Measurements from ENCODE around the gene PLXDC2.
"Not testable (repeated sequence)": the region's sequence is repeated elsewhere in the genome, so short reads cannot be mapped to it uniquely, and the experiment has no call there.

PLXDC2 gene

DNA sequence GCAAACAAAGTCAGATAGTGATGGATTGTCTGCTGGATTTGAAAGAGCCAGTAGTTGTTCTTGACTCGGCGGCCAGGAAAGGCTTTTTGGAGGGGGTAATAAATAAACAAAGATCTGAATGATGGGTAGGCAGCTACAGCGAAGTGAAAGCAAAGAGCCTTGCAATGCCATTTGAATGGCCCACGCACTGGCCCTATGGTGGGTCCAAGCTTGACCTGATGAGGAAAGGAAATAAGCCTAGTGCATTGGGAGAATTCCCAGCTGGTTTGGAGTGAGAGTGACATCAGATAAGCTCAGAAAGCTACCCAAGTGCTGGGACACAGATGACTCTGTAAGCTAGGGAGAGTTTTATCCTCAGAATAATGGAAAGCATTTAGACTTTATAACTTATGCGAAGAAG lies 365.2 kb downstream of the PLXDC2 start:
- Histone ChIP-seq H3K27ac (no peak overlapping the region), H3K36me3 (peaks cover 16 to 19% (median 16%) of the 10 kb centered on the region in 3 donors), H3K9me3 (no peaks in the 10 kb centered on the region), H3K4me1 (no peaks in the 10 kb centered on the region), H3K4me3 (no peak overlapping the region), H3K27me3 (no peaks in the 10 kb centered on the region)
- no peak for DNase-seq
- intact Hi-C loops (cut with DNase I; ENCODE audit: low total_unique reads) = no loop called here
- TF ChIP-seq, protein P1, sequence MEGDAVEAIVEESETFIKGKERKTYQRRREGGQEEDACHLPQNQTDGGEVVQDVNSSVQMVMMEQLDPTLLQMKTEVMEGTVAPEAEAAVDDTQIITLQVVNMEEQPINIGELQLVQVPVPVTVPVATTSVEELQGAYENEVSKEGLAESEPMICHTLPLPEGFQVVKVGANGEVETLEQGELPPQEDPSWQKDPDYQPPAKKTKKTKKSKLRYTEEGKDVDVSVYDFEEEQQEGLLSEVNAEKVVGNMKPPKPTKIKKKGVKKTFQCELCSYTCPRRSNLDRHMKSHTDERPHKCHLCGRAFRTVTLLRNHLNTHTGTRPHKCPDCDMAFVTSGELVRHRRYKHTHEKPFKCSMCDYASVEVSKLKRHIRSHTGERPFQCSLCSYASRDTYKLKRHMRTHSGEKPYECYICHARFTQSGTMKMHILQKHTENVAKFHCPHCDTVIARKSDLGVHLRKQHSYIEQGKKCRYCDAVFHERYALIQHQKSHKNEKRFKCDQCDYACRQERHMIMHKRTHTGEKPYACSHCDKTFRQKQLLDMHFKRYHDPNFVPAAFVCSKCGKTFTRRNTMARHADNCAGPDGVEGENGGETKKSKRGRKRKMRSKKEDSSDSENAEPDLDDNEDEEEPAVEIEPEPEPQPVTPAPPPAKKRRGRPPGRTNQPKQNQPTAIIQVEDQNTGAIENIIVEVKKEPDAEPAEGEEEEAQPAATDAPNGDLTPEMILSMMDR (IDR thresholded peaks at IDR 0.05) = no peak

DNA sequence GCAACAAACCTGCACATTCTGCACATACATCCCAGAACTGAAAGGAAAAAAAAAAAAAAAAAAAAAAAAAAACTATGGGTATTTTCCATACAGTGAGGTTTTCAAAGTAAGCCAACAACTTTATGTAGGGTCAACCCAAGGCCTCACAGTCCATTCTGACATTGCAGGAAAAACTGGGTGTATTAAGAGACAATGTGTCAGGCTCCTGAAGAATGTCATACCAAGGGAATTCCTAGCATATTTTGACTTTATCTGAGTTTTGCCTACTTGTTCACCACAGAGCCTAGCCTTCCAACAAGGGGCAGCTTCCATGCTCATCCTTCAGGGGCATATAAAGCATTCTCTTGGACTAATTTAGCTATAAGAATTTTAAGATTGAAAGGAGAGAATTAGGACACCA lies 368.9 kb downstream of the PLXDC2 start:
- H3K27me3 ChIP-seq = no peaks in the 10 kb centered on the region
- DNase-seq = no peak
- no peaks in the 10 kb centered on the region for H3K9me3 ChIP-seq
- no peak overlapping the region for H3K27ac ChIP-seq
- intact Hi-C loops (cut with DNase I; ENCODE audit: low total_unique reads) = no loop called here
- TF ChIP-seq, protein P1 (IDR thresholded peaks at IDR 0.05) = no peak
- no peak overlapping the region for H3K4me3 ChIP-seq
- H3K36me3 ChIP-seq = peaks cover 0 to 4% (median 3%) of the 10 kb centered on the region in 3 donors
- no peaks in the 10 kb centered on the region for H3K4me1 ChIP-seq

- H3K27me3 ChIP-seq; intact Hi-C loops (cut with DNase I; ENCODE audit: low total_unique reads); H3K27ac ChIP-seq: not testable (repeated sequence)
Observed at GRCh38 chr10:20191392-20191791, 375.2 kb downstream of the PLXDC2 start.

GRCh38 chr10:20195076-20195475 lies 378.8 kb downstream of the PLXDC2 start:
- DNase-seq = no peak
- Histone ChIP-seq H3K36me3 (no peaks in the 10 kb centered on the region), H3K9me3 (no peaks in the 10 kb centered on the region), H3K4me1 (no peaks in the 10 kb centered on the region), H3K27ac (no peak overlapping the region), H3K4me3 (no peak overlapping the region), H3K27me3 (no peaks in the 10 kb centered on the region)
- intact Hi-C loops (cut with DNase I; ENCODE audit: low total_unique reads) = no loop called here
- TF ChIP-seq, protein P1 (IDR thresholded peaks at IDR 0.05) = no peak

More at GRCh38 chr10:20191392-20191791, 375.2 kb downstream of the PLXDC2 start:
- not testable (repeated sequence) for H3K9me3 ChIP-seq, H3K4me3 ChIP-seq, DNase-seq, H3K4me1 ChIP-seq, H3K36me3 ChIP-seq

DNA sequence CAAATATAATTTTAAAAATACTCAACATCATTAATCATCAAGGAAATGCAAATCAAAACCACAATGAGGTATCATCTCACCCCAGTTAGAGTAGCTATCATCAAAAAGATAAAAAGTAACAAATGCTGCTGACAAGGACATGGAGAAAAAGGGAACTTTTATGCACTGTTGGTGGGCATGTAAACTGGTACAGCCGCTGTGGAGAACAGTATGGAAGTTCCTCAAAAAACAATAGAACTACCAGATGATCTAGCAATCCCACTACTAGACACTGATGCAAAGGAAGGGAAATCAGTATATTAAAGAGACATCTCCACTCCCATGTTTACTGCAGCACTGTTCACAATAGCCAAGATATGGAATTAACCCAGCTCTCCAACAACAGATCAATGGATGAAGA lies 384.5 kb downstream of the PLXDC2 start:
- H3K4me1 ChIP-seq = no peaks in the 10 kb centered on the region
- no peak overlapping the region for H3K4me3 ChIP-seq
- intact Hi-C loops (cut with DNase I; ENCODE audit: low total_unique reads) = no loop called here
- no peak for DNase-seq
- TF ChIP-seq, protein P1 (IDR thresholded peaks at IDR 0.05) = no peak
- no peaks in the 10 kb centered on the region for H3K27me3 ChIP-seq
- H3K27ac ChIP-seq = no peak overlapping the region
- no peaks in the 10 kb centered on the region for H3K9me3 ChIP-seq
- H3K36me3 ChIP-seq = no peaks in the 10 kb centered on the region

- intact Hi-C loops (cut with DNase I; ENCODE audit: low total_unique reads) = no loop called here
- TF ChIP-seq, protein P1 (IDR thresholded peaks at IDR 0.05) = no peak
- H3K4me3 ChIP-seq = no peak overlapping the region
- H3K27me3 ChIP-seq = no peaks in the 10 kb centered on the region
- H3K4me1 ChIP-seq = no peaks in the 10 kb centered on the region
- no peak overlapping the region for H3K27ac ChIP-seq
- no peaks in the 10 kb centered on the region for H3K9me3 ChIP-seq
- H3K36me3 ChIP-seq = no peaks in the 10 kb centered on the region
- DNase-seq = no peak
Observed at GRCh38 chr10:20202337-20202736, 386.1 kb downstream of the PLXDC2 start.

All from tibial artery (tissue), 4 donors.